Gastrocnemius medialis (tissue), 4 donors: ENCODE data around the gene ERICH2. TPM values are rescaled to one million over a fixed set of nuclear protein-coding genes. Genes with fewer than 3 reads are reported as not detected.
"Not testable (repeated sequence)": the region's sequence is repeated elsewhere in the genome, so short reads cannot be mapped to it uniquely, and the experiment has no call there.

ENCODE experiments used
- ATAC-seq, 2 donors: fragments of 150-250 bp; one replicate each; pipeline ENCODE4 v1.9.1; 2016
- DNase-seq, 2 donors: peaks; one replicate each; pipeline ENCODE4 v3.0.0-alpha.2; 2019
- H3K27ac ChIP-seq, 4 donors: fragments of 200-600 bp; sonication (generic); 1 replicate in 1 of 4; 2 replicates in 3 of 4; pipeline ENCODE4 v1.5.1; 2016 to 2018; ENCODE audit warnings: mild to moderate bottlenecking in 2 of 4, moderate library complexity in 1 of 4
- H3K27me3 ChIP-seq, 3 donors: fragments of 200-600 bp; sonication (generic) in 2 of 3; 1 replicate in 1 of 3; 2 replicates in 2 of 3; pipeline versions ENCODE4 v1.5.1 to v1.6.0; 2016 to 2019; ENCODE audit warnings: mild to moderate bottlenecking in 1 of 3, moderate library complexity in 1 of 3
- H3K36me3 ChIP-seq, 2 donors: fragments of 200-600 bp; sonication (generic) in 1 of 2; one replicate each; pipeline ENCODE4 v1.5.1; 2017 to 2018
- H3K4me1 ChIP-seq, 2 donors: fragments of 200-600 bp; sonication (generic) in 1 of 2; one replicate each; pipeline ENCODE4 v1.5.1; 2016 to 2017; ENCODE audit warnings: mild to moderate bottlenecking in 2 of 2
- H3K4me3 ChIP-seq, 4 donors: fragments of 200-600 bp; sonication (generic) in 3 of 4; 1 replicate in 1 of 4; 2 replicates in 3 of 4; pipeline ENCODE4 v1.5.1; 2016 to 2019; ENCODE audit warnings: mild to moderate bottlenecking in 2 of 4
- H3K9me3 ChIP-seq, 3 donors: fragments of 200-600 bp; sonication (generic) in 2 of 3; 1 replicate in 1 of 3; 2 replicates in 2 of 3; pipeline ENCODE4 v1.5.1; 2016 to 2019
- POLR2A ChIP-seq, 2 donors: fragments of 450-650 bp; IDR thresholded peaks; one replicate each; pipeline ENCODE4 v1.6.1; 2017; ENCODE audit warnings: antibody characterized with exemption in 2 of 2, mild to moderate bottlenecking in 2 of 2, moderate library complexity in 2 of 2
- in situ Hi-C, 4 donors: fragments of 200-750 bp; cut with MboI; loops; one replicate each; pipeline versions ENCODE4 v1.15.0 to v1.8.0; 2017; ENCODE audit warnings: low sequenced_read_pairs in 4 of 4
- intact Hi-C: fragments of 100-400 bp; cut with DNase I; formaldehyde crosslinking; loops from one replicate; pipeline ENCODE4 v1.15.1; 2023; ENCODE audit warnings: low total_unique reads
- total RNA-seq, 4 donors: library from RNA; depleted of rRNA; stranded (reverse); fragments of >200 nt; gene quantifications; one replicate each; pipeline versions ENCODE4 v1.1.0 to v1.2.3, GENCODE V29; 2016
- TF ChIP-seq, protein P1 (sequence below), 5 experiments: fragments of 450-650 bp in 3 of 5; fragments of 200-600 bp in 2 of 5; sonication (generic) in 2 of 5; IDR thresholded peaks in 4 of 5; conservative IDR thresholded peaks in 1 of 5; 1 replicate in 4 of 5; 2 replicates in 1 of 5; pipeline ENCODE4 v1.5.1; 2016 to 2019; ENCODE audit warnings: antibody characterized with exemption in 5 of 5, mild to moderate bottlenecking in 3 of 5, moderate library complexity in 3 of 5

The ERICH2 gene
- total RNA-seq, 4 donors from 2014 or later, result not detected

DNA sequence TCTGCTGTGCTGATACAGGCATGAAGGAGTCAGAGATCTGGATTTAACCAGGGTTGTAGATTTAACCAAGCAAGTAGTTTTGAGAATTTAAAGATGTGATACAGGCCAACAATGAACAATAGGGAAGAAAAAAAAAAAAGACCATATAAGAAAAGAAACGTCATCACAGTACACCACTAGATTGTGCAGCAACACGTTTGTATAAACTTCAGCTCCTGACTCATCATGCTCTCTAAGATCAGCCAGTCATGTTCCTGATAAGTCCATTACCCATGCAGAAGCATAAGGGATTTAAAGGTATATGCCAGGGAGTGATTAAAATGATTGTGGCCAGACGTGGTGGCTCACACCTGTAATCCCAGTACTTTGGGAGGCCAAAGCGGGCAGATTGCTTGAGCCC, 22.3 kb upstream of the ERICH2 start:
- Histone ChIP-seq H3K4me1 (no peaks in the 10 kb centered on the region), H3K9me3 (no peaks in the 10 kb centered on the region), H3K4me3 (no peak overlapping the region), H3K27me3 (no peaks in the 10 kb centered on the region), H3K27ac (no peak overlapping the region), H3K36me3 (no peaks in the 10 kb centered on the region)
- TF ChIP-seq, protein P1, sequence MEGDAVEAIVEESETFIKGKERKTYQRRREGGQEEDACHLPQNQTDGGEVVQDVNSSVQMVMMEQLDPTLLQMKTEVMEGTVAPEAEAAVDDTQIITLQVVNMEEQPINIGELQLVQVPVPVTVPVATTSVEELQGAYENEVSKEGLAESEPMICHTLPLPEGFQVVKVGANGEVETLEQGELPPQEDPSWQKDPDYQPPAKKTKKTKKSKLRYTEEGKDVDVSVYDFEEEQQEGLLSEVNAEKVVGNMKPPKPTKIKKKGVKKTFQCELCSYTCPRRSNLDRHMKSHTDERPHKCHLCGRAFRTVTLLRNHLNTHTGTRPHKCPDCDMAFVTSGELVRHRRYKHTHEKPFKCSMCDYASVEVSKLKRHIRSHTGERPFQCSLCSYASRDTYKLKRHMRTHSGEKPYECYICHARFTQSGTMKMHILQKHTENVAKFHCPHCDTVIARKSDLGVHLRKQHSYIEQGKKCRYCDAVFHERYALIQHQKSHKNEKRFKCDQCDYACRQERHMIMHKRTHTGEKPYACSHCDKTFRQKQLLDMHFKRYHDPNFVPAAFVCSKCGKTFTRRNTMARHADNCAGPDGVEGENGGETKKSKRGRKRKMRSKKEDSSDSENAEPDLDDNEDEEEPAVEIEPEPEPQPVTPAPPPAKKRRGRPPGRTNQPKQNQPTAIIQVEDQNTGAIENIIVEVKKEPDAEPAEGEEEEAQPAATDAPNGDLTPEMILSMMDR (IDR thresholded peaks at IDR 0.05 in 4 of 5, conservative IDR thresholded peaks at IDR 0.05 in 1 of 5), result no peak
- TF ChIP-seq POLR2A (IDR thresholded peaks at IDR 0.05), result no peak
- in situ Hi-C loops (no loop called here), intact Hi-C loops (no loop called here)
- DNase-seq (no peak), ATAC-seq (no peak)

GRCh38 chr2:170751555-170751954, 18.6 kb upstream of the ERICH2 start:
- H3K4me1 ChIP-seq, H3K27me3 ChIP-seq, H3K9me3 ChIP-seq, H3K4me3 ChIP-seq, DNase-seq, in situ Hi-C loops, ATAC-seq, H3K27ac ChIP-seq, intact Hi-C loops, H3K36me3 ChIP-seq: not testable (repeated sequence)

GRCh38 chr2:170761572-170761971, 8.6 kb upstream of the ERICH2 start:
- no peaks in the 10 kb centered on the region for H3K9me3 ChIP-seq
- no peak overlapping the region for H3K4me3 ChIP-seq
- in situ Hi-C loops (no loop called here), intact Hi-C loops (no loop called here)
- H3K36me3 ChIP-seq, result no peaks in the 10 kb centered on the region
- no peak overlapping the region for H3K27ac ChIP-seq
- no peak for DNase-seq
- ATAC-seq, result no peak
- H3K4me1 ChIP-seq, result no peaks in the 10 kb centered on the region
- TF ChIP-seq, protein P1 (IDR thresholded peaks at IDR 0.05 in 4 of 5, conservative IDR thresholded peaks at IDR 0.05 in 1 of 5), result no peak
- no peak for TF ChIP-seq POLR2A (IDR thresholded peaks at IDR 0.05)
- no peaks in the 10 kb centered on the region for H3K27me3 ChIP-seq

- Histone ChIP-seq H3K4me3 (no peak overlapping the region), H3K27me3 (no peaks in the 10 kb centered on the region), H3K4me1 (no peaks in the 10 kb centered on the region), H3K27ac (no peak overlapping the region), H3K36me3 (no peaks in the 10 kb centered on the region), H3K9me3 (no peaks in the 10 kb centered on the region)
- TF ChIP-seq POLR2A (IDR thresholded peaks at IDR 0.05), result no peak
- TF ChIP-seq, protein P1 (IDR thresholded peaks at IDR 0.05 in 4 of 5, conservative IDR thresholded peaks at IDR 0.05 in 1 of 5), result no peak
- in situ Hi-C loops (no loop called here), intact Hi-C loops (no loop called here)
- DNase-seq (no peak), ATAC-seq (no peak)
Measured at GRCh38 chr2:170762760-170763159, 7.4 kb upstream of the ERICH2 start.

- ATAC-seq, result no peak
- Histone ChIP-seq H3K36me3 (no peaks in the 10 kb centered on the region), H3K27me3 (no peaks in the 10 kb centered on the region), H3K27ac (no peak overlapping the region), H3K4me3 (no peak overlapping the region), H3K4me1 (no peaks in the 10 kb centered on the region), H3K9me3 (no peaks in the 10 kb centered on the region)
- DNase-seq, result no peak
- intact Hi-C loops, result no loop called here
- in situ Hi-C loops, result no loop called here
- TF ChIP-seq, protein P1 (IDR thresholded peaks at IDR 0.05 in 4 of 5, conservative IDR thresholded peaks at IDR 0.05 in 1 of 5), result no peak
- TF ChIP-seq POLR2A (IDR thresholded peaks at IDR 0.05), result no peak
Measured at GRCh38 chr2:170763232-170763631, 6.9 kb upstream of the ERICH2 start.
